ENCODE results near the gene LRRC3C.

Gene LRRC3C

DNA sequence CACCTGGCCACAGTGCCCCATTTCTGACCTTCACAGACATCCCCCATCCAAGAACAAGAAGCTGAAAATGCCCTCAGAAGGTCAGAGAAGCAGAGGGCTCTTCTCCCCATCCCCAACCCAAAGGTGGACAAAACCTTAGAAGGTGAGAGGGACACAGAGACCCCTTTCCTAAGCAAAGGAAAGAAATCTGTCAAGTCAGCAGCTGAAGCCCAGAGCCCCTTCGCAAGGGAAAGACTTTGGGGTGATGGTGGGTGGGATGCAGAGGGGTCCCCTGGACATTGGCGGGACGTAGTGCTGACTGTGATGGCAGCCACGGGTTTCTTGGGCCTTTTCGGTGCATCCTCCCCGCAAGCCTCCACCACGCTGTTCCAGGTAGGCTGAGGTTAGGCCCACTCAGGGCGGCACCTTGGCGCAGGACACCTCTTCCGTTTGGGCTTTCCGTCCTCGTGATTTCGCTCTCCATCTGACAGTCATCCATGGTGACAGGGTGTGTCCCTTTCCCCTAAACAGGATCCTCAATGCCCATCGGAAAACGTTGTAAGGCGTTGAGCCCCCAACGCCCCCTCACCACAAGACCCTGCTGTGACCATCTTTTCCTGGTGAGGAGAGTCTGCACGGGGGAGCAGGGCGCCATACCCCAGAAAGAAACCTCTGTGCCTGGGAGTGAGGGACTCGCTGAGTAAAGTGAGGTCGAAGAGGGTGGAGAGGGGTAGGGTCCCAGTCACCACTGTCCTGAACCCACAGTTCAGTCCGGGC lies 24.6 kb downstream of the LRRC3C start:
- no peak for DNase-seq

DNA sequence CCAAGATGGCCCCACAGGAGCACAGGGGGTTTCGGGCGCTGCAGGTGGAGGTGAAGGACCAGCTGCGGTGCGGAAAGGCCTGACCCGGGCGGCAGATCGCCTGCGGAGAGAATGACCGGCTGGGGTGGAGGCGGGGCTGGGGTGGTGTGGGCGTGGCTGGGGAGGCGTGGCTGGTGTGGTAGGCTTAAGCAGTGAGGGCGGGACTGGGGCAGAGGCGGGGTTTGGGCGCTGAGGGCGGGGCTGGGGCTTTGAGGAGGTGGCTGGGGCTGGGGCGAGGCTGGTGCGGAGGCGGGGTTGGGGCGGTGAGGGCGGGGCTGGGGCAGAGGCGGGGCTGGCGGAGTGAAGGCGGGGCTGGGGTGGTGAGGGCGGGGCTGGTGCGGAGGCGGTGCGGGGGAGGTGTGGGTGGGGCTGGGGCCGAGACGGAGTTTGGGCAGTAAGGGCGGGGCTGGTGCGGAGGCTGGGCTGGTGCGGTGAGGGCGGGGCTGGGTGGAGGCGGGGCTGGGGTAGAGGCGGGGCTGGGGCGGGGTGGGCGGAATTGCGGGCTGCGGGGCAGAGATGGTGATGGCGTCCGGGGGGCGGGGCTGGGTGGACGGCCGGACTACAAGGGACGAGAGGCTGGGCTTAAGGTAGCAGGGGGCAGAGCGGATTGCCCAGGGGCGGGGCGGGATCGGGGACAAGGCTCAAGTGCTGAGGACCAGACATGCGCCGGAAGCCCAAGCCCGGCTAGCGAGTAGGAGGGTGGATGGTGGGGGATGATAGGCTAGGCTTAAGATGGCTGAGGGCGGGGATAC lies 25.3 kb downstream of the LRRC3C start:
- peak; percentile 95 for DNase-seq

DNA sequence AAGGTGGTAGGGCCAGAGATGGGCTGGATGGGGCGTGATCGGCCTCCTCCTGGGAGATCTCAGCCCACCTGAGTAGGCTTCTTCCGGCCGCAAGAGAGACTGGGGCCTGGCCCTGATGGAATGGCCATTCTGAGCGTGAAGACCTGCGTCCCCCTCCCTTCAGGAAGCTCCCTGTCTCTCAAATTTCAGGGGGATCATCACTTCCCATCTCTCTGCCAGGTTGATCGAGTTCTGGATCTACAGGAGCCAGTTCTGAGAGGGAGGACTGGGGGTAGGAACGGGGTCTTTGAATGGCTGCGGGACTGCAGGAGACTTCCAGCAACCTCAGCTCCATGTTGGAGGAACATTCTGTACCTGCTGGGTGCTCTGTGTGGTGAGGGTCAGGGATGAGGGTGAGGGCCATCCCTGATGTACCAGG lies 25.9 kb downstream of the LRRC3C start:
- DNase-seq = no peak

DNA sequence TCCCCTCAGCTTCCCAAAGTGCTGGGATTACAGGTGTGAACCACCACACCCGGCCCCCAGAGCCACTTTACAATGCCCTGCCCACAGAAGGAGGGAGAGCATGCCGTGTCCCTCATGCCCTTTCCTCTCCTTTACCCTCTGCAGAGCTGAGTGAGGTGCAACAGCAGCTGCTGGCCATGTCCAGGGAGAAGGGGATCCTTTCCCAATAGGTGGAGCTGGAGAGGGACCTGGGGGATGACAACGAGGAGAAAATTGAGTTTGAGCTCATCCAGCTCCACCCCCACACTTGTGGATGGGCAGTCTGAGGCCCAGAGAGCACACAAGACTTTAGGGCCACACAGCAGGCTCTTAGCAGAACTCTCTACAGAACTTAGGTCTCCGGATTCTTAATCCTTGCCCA lies 27.3 kb downstream of the LRRC3C start:
- no peak for DNase-seq

DNA sequence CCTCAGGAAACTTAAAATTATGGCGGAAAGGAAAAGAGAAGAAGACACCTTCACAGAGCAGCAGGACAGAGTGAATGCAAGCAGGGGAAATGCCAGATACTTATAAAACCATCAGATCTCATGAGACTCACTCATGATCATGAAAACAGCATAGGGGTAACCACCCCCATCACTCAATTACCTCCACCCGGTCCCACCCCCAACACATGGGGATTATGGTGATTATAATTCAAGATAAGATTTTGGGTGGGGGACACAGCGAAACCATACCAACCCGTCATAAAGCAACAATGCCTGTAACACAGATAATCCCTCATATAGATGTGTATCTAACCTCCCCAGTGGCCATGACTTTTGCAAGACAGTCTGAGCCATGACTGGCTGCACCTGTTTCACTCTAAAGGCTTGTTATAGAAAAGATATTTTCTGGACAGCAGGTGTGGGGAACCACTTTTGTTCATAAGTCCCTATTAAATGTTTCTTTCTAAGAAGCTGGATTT lies 28.2 kb downstream of the LRRC3C start:
- DNase-seq = no peak

DNA sequence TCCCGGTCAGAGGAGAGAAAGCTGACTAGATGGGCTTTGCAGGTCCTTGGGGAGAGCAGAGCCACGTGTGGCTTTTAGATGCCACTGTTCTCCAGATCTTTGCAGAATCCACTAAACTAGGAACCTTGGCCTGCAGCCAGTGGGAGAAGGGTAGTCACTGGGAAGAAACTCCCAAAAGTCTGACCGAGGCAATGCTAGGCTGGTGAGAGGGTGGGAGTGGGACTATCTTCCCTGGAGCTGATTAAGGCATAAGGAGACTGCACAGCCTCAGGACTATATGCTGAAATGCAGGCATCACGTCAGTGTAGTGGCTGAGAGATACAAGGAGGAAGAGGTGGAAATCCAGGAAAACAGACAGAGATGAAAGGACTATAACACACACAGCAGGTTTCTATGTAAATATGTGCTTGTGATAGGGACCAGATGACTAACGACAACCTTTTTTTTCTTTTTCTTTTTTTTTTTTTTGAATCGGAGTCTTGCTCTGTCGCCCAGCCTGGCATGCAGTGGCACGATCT lies 33.1 kb downstream of the LRRC3C start:
- DNase-seq = no peak

DNA sequence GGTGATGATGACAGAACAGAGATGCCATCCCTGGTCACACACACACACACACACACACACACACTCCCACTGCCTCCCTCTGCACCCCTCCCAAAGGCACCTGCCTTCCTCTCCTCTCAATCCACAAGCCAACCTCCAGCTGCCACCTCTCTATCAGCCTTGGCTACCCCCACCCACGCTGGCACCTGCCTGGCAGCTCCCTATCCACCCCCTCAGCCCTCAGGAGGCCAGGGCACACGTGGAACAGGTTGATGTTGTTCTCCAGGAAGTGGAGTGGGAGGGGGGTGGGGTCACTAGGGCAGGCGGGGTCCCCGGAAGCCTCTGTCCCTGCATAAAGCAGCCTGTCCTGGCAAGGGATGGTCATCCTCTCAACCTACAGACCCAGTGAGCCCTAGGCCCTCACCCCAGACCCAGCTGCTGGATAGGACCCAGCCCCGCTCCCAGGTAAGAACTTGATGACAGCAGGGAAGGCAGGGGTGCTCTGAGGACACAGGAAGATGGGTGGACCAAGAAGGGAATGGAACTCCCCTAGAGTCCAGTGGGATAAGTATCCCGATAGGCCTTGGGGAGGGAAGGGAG lies 35.2 kb downstream of the LRRC3C start, which contains the start of gene GSDMA:
Gene GSDMA (plus strand): TSS at position 363 of the 579 bp plus-strand sequence. CDS start 2,684 bp downstream, outside the sequence.
- no peak for DNase-seq

DNA sequence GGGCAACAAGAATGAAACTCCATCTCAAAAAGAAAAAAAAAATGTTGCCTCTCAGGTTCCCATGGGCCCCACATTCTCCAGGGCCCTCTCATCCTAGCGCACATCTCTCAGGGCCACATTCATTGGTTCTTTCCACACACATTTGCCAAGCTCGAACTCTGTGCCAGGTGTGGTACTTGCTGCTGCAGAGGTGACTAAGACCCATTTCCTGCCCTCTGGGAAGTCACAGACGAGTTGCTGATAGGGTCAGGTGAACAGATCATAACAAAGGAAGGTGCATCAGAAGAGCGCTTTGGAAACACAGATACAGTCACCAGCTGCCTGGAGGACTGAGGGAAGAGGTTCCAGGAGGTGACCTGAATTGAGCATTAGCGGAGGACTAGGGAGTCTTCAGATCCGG lies 36.3 kb downstream of the LRRC3C start:
- peak; percentile 4 to 23 for DNase-seq

DNA sequence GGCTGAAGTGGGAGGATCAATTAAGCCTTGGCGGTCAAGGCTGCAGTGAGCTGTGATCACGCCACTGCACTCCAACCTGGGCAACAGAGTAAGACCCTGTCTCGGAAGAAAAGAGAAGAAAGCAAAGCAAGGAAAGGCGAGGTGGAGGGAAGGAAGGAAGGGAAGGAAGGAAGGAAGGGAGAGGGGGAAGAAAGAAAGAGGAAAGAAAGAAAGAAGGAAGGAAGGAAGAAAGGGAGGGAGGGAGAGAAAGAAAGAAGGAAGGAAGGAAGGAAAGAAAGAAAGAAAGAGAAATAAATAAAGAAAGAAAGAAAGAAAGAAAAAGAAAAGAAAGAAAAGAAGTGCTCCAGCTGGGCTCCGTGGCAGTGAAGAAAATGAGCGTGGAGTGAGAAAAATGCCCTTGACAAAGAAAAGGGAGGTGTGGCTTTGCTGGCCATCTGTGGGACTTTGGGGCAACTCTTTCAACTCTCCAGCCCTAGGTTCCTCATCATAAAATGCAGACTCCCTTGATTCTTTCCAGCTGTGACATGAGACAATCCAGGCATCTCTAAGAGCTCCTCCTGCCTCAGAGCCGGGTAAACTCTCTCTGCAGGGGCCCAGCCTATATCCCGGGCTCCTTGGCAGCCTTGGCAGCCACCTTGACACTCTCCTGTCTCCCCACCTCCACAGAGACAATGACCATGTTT lies 37.6 kb downstream of the LRRC3C start:
- DNase-seq = no peak

DNA sequence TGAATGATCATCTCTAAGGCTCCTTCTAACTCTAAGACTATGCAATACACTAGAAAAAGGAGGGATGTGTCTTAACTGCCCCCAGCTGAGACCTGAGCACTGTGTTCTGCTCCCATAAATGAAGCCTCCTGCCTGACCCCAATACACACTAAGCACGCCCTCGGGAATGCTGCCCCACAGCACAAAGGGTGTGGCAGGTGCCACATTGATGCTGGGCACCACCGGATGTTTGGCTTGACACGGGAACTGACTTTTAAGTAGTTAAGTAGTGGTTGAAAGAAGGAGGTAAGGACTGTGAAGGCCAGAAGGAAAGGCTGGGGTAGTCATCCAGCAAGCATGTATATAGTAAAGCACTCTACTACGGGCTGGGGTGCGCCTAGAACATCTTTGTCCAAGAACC lies 39.2 kb downstream of the LRRC3C start:
- no peak for DNase-seq

DNA sequence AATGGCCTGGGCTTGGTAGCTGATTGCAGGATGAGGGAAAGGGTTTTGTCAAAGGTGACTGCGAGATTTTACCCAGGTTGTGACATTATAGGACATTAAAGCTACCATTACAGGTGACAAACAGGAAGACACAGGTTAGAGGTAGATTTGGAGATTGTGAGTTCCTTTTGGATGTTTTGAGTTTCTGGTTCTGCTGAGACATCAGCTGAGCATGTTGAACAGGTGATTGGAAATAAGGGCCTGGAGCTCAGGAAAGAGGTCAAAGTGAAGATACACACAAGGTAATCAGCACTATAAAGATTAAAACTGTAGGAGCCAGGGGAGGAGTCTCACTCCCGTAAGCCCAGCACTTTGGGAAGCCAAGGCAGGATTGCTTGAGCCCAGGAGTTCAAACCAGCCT lies 41.2 kb downstream of the LRRC3C start:
- DNase-seq = no peak

DNA sequence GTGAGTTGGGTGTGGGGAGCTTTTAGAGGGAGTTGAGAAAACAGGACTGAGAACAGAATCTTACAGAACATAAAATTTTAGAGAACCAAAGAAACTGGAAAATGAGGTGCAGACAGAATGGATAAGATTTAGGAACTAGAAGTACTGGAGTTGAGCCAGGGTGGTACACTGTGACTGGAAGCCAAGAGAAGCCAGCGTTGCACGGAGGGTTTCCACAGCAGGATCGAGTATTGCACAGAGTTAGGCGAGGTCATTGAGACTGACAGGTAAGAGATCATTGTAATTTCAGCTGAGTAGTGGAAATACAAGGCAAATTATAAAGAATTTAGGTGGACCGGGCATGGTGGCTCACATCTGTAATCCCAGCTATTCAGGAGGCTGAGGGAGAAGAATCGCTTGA lies 41.8 kb downstream of the LRRC3C start:
- DNase-seq = no peak

DNA sequence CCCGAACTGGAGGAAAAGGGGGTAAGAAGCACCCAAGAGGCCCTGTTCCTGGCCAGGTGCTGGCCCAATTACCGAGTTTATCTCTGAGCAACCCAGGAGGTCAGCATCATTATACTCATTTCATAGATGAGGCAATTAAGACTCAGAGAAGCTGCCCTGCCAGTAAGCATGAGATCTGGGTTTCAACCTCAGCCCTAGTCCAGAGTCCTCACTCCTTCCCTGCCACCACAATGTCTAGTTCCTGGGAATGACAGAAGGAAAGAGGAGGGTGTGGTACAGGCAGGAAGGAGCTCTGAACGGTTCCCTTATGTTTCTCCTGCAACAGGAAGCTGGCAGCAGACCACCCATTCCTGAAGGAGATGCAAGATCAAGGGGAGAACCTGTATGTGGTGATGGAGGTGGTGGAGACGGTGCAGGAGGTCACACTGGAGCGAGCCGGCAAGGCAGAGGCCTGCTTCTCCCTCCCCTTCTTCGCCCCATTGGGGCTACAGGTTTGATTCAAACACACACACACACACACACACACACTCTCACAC lies 42.7 kb downstream of the LRRC3C start:
- DNase-seq = no peak

DNA sequence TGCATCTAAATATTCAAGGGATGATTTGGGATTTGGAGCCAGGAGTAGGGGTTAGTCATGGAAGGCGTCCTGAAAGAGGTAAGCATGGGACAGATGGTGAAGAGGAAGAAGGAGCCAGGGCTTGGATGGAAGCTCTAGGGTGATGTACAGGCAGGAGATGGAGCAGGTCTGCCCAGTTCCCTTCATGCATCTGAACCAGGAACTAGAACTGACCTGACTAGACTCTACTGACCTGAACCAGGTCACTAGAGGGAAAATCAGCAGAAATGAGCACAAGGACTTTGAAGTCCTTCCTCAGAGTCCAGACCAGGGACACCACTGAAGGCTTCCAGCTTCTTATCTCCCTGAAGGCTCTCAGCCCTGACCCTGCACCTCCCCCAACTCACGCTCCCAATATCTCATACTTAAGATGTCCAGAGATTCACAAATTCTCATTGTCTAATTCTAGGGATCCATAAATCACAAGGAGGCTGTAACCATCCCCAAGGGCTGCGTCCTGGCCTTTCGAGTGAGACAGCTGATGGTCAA lies 43.6 kb downstream of the LRRC3C start:
- no peak for DNase-seq

DNA sequence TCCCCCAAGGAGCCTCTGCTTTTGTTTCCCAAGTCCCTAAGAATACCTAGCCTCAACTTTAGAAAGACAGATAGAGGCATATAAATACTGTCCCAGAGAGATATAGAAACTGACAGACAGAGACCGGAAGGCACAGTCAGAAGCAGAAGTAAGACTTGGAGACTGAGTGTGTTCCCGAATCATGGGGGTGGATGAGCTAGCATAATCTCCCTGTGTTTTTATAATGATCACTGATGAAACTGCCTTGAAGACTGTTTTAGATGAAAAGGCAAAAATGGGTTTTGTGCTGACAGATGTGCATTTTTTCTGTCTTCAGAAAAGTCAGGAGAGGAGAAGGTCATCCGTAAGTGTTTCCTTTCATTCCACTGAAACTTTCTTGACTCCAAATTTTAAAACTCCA lies 44.7 kb downstream of the LRRC3C start:
- DNase-seq = no peak

DNA sequence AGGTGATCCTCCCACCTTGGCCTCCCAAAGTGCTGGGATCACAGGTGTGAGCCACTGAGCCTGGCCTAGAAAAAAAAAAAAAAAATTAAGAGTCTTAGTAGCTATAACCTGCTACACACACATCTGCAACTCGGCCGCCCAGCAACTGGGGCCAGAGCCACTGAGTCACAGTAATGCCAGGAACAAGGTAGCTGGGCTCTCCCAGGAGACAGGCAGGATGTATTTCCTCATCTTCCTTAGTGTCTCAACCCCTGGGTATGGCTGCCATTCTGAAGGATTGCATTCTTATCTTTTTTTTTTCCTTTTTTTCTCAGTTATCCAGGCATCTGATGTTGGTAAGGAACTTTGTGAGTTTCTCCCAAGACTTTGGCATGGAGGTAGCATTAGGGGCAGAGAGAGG lies 46.0 kb downstream of the LRRC3C start:
- DNase-seq = no peak

DNA sequence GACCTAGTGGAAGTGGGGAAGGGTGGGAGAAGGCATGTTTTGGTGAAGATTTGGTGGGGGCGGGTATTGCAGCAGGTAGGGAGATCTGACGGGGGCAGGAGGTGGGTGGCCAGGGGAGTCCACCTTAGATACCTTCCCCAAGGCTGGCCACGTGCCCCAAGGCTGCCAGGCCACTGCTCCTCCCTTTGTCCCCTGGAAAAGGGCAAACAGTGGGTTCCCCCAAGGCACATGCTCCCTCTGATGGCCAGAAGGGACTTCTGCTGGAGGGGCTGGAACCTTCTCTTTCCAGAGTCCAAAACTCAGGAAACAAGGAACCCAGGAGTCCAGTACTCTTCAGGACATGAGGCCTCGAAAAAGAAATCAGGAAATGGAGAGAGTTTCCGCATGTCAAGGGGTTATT lies 46.9 kb downstream of the LRRC3C start:
- no peak for DNase-seq

DNA sequence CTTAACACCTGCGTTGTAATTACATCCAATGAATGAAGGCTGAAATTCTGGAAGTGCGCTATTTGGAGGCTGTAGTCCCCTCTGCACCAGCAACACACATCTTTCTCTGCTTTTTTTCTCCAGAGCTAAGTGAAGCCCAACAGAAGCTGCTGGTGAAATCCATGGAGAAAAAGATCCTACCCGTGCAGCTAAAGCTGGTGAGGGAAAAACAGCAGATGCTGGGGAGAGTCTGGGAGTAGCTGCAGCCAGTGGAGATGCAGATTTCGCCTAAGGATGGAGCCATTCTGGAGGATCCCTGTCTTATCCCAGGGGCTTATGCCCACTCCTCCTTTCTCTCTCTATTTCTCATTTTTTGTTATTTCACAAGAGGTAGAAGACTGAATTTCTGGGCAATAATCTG lies 48.3 kb downstream of the LRRC3C start:
- no peak for DNase-seq

DNA sequence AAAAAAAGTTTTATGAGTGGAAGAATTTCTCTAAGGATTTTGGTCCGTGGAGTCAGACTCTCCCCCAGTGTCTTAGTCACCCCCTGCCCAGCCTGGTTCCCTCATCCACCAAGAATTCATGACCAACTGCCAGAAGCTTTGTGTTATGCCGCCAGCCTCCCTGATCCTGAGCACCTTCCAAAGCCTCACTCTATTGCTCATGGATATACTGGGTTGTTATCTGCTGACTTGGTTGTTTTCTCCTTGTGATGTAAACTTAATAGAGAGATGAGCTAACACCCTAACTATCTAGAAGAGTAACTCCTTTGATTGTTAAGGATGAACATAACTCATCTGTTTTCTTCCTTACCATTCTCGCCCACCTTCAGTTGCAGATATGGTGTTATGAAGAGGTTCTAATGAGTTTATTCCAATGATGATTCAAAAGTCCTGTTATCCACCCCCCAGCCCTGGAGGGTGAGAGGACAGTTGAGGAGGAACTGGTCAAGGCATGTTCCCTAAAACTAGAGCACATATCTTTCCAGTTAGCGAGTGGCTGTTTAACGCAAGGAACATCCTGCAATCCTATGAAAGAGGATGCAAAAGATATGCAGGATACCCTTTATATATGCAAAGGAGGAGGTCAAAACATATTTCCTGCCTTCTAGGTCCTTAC lies 51.6 kb downstream of the LRRC3C start:
- DNase-seq = no peak

DNA sequence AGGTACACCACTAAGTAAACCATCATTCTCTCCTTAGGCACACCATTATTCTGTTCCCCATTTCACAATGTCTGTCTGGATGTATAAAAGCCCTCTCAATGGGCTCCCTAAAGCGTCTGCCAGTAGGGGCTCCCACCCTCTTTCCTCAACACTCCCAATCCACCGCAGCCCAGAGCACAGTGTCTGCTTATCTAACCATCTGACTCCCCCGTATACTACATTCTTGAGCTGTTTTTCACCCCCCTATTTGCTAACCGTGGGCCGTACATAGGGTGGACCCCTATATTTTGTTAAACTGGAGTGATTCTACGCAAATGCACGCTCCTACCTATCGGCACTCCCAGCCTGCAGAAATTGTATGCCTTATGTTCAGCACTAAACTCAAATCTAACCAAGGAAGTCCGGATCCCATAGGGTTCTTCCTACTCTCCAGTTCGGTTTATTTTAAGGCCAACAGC lies 52.4 kb downstream of the LRRC3C start:
- peak in 1 of 2 donors; percentile 3 for DNase-seq

DNA sequence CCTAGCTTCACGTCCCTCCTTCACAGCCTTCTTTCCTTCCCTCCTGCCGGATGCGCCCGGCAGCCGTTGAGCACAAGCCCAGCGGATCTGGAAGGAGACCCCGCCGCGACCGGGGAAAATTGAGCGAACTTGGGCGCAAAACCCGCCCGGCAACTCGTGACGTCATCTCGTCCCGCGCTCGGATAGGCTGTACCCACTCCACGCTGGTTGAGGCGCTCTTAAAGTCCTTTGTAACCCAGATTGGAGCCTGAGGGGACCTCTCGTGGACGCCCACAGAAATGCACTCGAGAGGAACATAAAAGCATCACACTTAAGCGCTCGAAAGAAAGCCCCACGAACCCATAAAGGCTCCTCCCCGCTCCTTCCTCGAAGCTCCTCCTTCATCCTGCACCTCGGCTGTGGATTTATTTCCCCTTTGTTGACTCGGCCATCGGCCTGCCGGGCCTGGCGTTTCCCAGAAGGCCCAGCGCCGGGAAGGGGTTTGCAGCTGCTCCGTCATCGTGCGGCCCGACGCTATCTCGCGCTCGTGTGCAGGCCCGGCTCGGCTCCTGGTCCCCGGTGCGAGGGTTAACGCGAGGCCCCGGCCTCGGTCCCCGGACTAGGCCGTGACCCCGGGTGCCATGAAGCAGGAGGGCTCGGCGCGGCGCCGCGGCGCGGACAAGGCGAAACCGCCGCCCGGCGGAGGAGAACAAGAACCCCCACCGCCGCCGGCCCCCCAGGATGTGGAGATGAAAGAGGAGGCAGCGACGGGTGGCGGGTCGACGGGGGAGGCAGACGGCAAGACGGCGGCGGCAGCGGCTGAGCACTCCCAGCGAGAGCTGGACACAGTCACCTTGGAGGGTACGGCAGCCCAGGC lies 53.0 kb downstream of the LRRC3C start, which contains the start of gene PSMD3:
Gene PSMD3 (plus strand): TSS at position 457 of the 856 bp plus-strand sequence. CDS start 164 bp downstream, at position 621.
- DNase-seq = peak; percentile 99 to 100

Data from CD4-positive, alpha-beta T cell treated with Interleukin-1 beta for 1 hour (primary cell).